ENCODE measurements around the gene SBK2. TPM values are rescaled to one million over a fixed set of nuclear protein-coding genes. Genes with fewer than 3 reads are reported as not detected.

Gene SBK2
- total RNA-seq, 4 donors from 2014 or later = 1.5 to 3.0 (median 1.6) TPM; not detected in 1

GRCh38 chr19:55487924-55488687, 48.8 kb downstream of the SBK2 start, which contains the start of gene SSC5D:
SSC5D (plus strand) TSS chr19:55488436; CDS start chr19:55488590, 154 bp downstream.
- TF ChIP-seq POLR2A (IDR thresholded peaks at IDR 0.05) (no peak), CTCF (IDR thresholded peaks at IDR 0.05 in 4 of 5, conservative IDR thresholded peaks at IDR 0.05 in 1 of 5) (no peak)
- peaks cover 11 to 28% of the 10 kb centered on the region in 2 donors for H3K4me1 ChIP-seq
- H3K27me3 ChIP-seq = peaks cover 6 to 16% (median 11%) of the 10 kb centered on the region in 3 donors
- ATAC-seq = no peak
- in situ Hi-C loops (cut with MboI; ENCODE audit: low sequenced_read_pairs in 4 of 4) (no loop called here), intact Hi-C loops (cut with DNase I; ENCODE audit: low total_unique reads) (no loop called here)
- no peak for DNase-seq
- H3K36me3 ChIP-seq = peaks cover 0 to 3% of the 10 kb centered on the region in 2 donors
- no peaks in the 10 kb centered on the region for H3K9me3 ChIP-seq
- H3K4me3 ChIP-seq = no peak within 1 kb of the TSS
- peak within 1 kb of the TSS; percentile 67 to 80 (median 76) for H3K27ac ChIP-seq

GRCh38 chr19:55486971-55487923, 49.7 kb downstream of the SBK2 start:
- DNase-seq = peak in 1 of 2 donors; percentile 47
- intact Hi-C loops (cut with DNase I; ENCODE audit: low total_unique reads) = no loop called here

GRCh38 chr19:55486043-55486970, 50.6 kb downstream of the SBK2 start:
- Histone ChIP-seq H3K27ac (peak overlapping the region; percentile 67 to 80 (median 76)), H3K9me3 (no peaks in the 10 kb centered on the region), H3K36me3 (peaks cover 0 to 7% of the 10 kb centered on the region in 2 donors), H3K4me3 (no peak overlapping the region), H3K27me3 (peaks cover 6 to 16% (median 11%) of the 10 kb centered on the region in 3 donors), H3K4me1 (peaks cover 11 to 28% of the 10 kb centered on the region in 2 donors)
- in situ Hi-C loops (cut with MboI; ENCODE audit: low sequenced_read_pairs in 4 of 4) (no loop called here), intact Hi-C loops (cut with DNase I; ENCODE audit: low total_unique reads) (no loop called here)
- ATAC-seq (peak; percentile 24 to 28), DNase-seq (no peak)
- TF ChIP-seq CTCF (IDR thresholded peaks at IDR 0.05 in 4 of 5, conservative IDR thresholded peaks at IDR 0.05 in 1 of 5) = peak in 2 of 5 experiments; percentile 28 to 33
- TF ChIP-seq POLR2A (IDR thresholded peaks at IDR 0.05) = no peak

More at GRCh38 chr19:55486971-55487923, 49.7 kb downstream of the SBK2 start:
- Histone ChIP-seq H3K9me3 (no peaks in the 10 kb centered on the region), H3K4me3 (no peak overlapping the region), H3K27ac (peak overlapping the region; percentile 67 to 80 (median 76)), H3K27me3 (peaks cover 6 to 16% (median 11%) of the 10 kb centered on the region in 3 donors), H3K4me1 (peaks cover 11 to 28% of the 10 kb centered on the region in 2 donors), H3K36me3 (peaks cover 0 to 7% of the 10 kb centered on the region in 2 donors)
- no peak for TF ChIP-seq CTCF (IDR thresholded peaks at IDR 0.05 in 4 of 5, conservative IDR thresholded peaks at IDR 0.05 in 1 of 5)
- no peak for TF ChIP-seq POLR2A (IDR thresholded peaks at IDR 0.05)
- ATAC-seq = peak; percentile 37 to 47
- in situ Hi-C loops (cut with MboI; ENCODE audit: low sequenced_read_pairs in 4 of 4) = no loop called here

All from gastrocnemius medialis (tissue), 4 donors.